ENCODE measurements around the gene PEX5L.

GRCh38 chr3:179811321-179812095 lies 225.2 kb downstream of the PEX5L start:
- TF ChIP-seq, protein P1, sequence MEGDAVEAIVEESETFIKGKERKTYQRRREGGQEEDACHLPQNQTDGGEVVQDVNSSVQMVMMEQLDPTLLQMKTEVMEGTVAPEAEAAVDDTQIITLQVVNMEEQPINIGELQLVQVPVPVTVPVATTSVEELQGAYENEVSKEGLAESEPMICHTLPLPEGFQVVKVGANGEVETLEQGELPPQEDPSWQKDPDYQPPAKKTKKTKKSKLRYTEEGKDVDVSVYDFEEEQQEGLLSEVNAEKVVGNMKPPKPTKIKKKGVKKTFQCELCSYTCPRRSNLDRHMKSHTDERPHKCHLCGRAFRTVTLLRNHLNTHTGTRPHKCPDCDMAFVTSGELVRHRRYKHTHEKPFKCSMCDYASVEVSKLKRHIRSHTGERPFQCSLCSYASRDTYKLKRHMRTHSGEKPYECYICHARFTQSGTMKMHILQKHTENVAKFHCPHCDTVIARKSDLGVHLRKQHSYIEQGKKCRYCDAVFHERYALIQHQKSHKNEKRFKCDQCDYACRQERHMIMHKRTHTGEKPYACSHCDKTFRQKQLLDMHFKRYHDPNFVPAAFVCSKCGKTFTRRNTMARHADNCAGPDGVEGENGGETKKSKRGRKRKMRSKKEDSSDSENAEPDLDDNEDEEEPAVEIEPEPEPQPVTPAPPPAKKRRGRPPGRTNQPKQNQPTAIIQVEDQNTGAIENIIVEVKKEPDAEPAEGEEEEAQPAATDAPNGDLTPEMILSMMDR (IDR thresholded peaks at IDR 0.05; ENCODE audit: low read depth, low read length), result peak; percentile 91
- no peak for TF ChIP-seq EZH2phosphoT487 (IDR thresholded peaks at IDR 0.05; ENCODE audit: low read depth)

Data from OCI-LY3 (cell line).